Measurements from ENCODE around the gene ZDHHC14. TPM values are rescaled to one million over a fixed set of nuclear protein-coding genes. Genes with fewer than 3 reads are reported as not detected.

ZDHHC14 gene
- total and polyA plus RNA-seq, 2 experiments from 2014 or later, result 3.0 to 7.4 TPM

DNA sequence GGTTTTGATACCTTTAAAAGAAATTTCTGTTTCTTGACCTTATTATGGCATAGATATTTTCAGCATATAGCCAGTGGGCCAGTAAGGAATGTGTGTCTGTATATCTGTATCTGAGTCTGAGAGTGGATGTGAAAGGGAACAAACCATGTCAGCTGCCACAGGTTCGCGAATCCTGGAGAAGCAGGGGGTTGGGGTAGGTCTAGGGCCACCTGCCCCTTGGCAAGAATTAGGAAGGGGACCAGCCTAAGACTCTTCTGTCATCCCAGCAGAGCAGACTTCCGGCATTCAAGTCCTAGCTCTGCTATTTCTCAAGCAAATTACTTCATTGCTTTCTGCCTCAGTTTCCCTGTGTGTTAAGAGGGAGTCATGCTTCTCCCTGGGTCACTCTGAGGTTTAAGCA, 261.7 kb downstream of the ZDHHC14 start:
- Histone ChIP-seq H3K4me2 (no peak overlapping the region), H2AFZ (no peak overlapping the region), H4K20me1 (replicated peaks; ENCODE audit: insufficient read depth) (no peaks in the 10 kb centered on the region), H3F3A (replicated peaks; ENCODE audit: low read depth) (no peaks in the 10 kb centered on the region), H3K4me1 (ENCODE audit: insufficient read depth) (no peaks in the 10 kb centered on the region), H3K4me3 (no peak overlapping the region), H3K36me3 (ENCODE audit: insufficient read depth) (no peaks in the 10 kb centered on the region), H3K27ac (ENCODE audit: low read depth) (no peak overlapping the region), H3K27me3 (ENCODE audit: insufficient read depth) (no peaks in the 10 kb centered on the region), H3K79me2 (replicated peaks; ENCODE audit: insufficient read depth) (no peaks in the 10 kb centered on the region), H3K9me2 (ENCODE audit: insufficient read depth) (no peaks in the 10 kb centered on the region)
- DNase-seq (ENCODE audit: low spot score) (no peak), ATAC-seq (no peak)
- no peak for TF ChIP-seq STAT1 (IDR thresholded peaks at IDR 0.05; ENCODE audit: unreplicated experiment)
- no peak for TF ChIP-seq JUNB (IDR thresholded peaks at IDR 0.05; ENCODE audit: unreplicated experiment)
- no peak for TF ChIP-seq CREB1 (CRISPR knock-in tag; IDR thresholded peaks at IDR 0.05; ENCODE audit: low read depth)
- TF ChIP-seq ZNF114 (CRISPR knock-in tag; IDR thresholded peaks at IDR 0.05), result no peak
- no peak for TF ChIP-seq ZNF462 (CRISPR knock-in tag; IDR thresholded peaks at IDR 0.05)
- no peak for TF ChIP-seq EZH2 (IDR thresholded peaks at IDR 0.05; ENCODE audit: low read depth, unreplicated experiment)
- no peak for TF ChIP-seq EZH2phosphoT487 (IDR thresholded peaks at IDR 0.05; ENCODE audit: unreplicated experiment)
- no peak for TF ChIP-seq CTCF (conservative IDR thresholded peaks at IDR 0.05; ENCODE audit: low read depth in 2 of 2)
- no peak for TF ChIP-seq NANOG (IDR thresholded peaks at IDR 0.05; ENCODE audit: borderline replicate concordance)
- no peak for TF ChIP-seq ZNF331 (CRISPR knock-in tag; IDR thresholded peaks at IDR 0.05; ENCODE audit: low read depth)
- TF ChIP-seq, protein P1, sequence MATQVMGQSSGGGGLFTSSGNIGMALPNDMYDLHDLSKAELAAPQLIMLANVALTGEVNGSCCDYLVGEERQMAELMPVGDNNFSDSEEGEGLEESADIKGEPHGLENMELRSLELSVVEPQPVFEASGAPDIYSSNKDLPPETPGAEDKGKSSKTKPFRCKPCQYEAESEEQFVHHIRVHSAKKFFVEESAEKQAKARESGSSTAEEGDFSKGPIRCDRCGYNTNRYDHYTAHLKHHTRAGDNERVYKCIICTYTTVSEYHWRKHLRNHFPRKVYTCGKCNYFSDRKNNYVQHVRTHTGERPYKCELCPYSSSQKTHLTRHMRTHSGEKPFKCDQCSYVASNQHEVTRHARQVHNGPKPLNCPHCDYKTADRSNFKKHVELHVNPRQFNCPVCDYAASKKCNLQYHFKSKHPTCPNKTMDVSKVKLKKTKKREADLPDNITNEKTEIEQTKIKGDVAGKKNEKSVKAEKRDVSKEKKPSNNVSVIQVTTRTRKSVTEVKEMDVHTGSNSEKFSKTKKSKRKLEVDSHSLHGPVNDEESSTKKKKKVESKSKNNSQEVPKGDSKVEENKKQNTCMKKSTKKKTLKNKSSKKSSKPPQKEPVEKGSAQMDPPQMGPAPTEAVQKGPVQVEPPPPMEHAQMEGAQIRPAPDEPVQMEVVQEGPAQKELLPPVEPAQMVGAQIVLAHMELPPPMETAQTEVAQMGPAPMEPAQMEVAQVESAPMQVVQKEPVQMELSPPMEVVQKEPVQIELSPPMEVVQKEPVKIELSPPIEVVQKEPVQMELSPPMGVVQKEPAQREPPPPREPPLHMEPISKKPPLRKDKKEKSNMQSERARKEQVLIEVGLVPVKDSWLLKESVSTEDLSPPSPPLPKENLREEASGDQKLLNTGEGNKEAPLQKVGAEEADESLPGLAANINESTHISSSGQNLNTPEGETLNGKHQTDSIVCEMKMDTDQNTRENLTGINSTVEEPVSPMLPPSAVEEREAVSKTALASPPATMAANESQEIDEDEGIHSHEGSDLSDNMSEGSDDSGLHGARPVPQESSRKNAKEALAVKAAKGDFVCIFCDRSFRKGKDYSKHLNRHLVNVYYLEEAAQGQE (IDR thresholded peaks at IDR 0.05; ENCODE audit: unreplicated experiment), result no peak
- TF ChIP-seq ETS1 (IDR thresholded peaks at IDR 0.05), result no peak
- TF ChIP-seq POLR2AphosphoS5 (IDR thresholded peaks at IDR 0.05; ENCODE audit: low read depth), result no peak
- no peaks in the 10 kb centered on the region; the same call in 2 of the 3 replicates for H3K4me1 Mint-ChIP-seq
- peaks cover 12% of the 10 kb centered on the region for H3K27me3 Mint-ChIP-seq (ENCODE audit: insufficient read depth, low read depth, poor library complexity)
- no peaks in the 10 kb centered on the region; the same call in 2 of the 3 replicates for H3K36me3 Mint-ChIP-seq (ENCODE audit: low read depth)
- H3K9me3 Mint-ChIP-seq, result no peaks in the 10 kb centered on the region
- no peak overlapping the region for H3K27ac Mint-ChIP-seq
- no peak overlapping the region for H3K4me3 Mint-ChIP-seq
